Measurements from ENCODE around the gene NHEJ1. TPM values are rescaled to one million over a fixed set of nuclear protein-coding genes. Genes with fewer than 3 reads are reported as not detected.

The NHEJ1 gene
- total RNA-seq, 1 experiment from 2014 or later: 16.4 TPM

GRCh38 chr2:219133976-219134375, 26.6 kb downstream of the NHEJ1 start:
- ATAC-seq: no peak
- H3K4me3 ChIP-seq (replicated peaks in 1 of 2; ENCODE audit: low read depth in 1 of 2, low read length in 2 of 2): no peak overlapping the region
- ChIA-PET POLR2A (no interaction called here), RAD21 (ENCODE audit: low non-redundant PET in 1 of 2, low total read pairs in 2 of 2, uncharacterized antibody in 2 of 2, unreplicated experiment in 2 of 2) (no interaction called here), CTCF (interaction anchor here (1.0 to 1.4 kb wide), 3 partner anchors 14 to 76 kb away, joined by 3 to 4 read pairs (median 3); no protein-coding TSS in a partner anchor)
- H2AFZ ChIP-seq (ENCODE audit: low read depth, low read length, poor library complexity, severe bottlenecking): no peak overlapping the region
- H3K9me3 ChIP-seq (ENCODE audit: control insufficient read depth in 1 of 2, insufficient read depth in 1 of 2, low read depth in 1 of 2, low read length in 2 of 2): no peaks in the 10 kb centered on the region
- no peaks in the 10 kb centered on the region for H4K20me1 ChIP-seq (ENCODE audit: insufficient read depth)
- TF ChIP-seq YY1 (IDR thresholded peaks at IDR 0.05; ENCODE audit: extremely low read depth, insufficient replicate concordance, low read depth, low read length) (no peak), ZFX (IDR thresholded peaks at IDR 0.05) (no peak), EZH2phosphoT487 (IDR thresholded peaks at IDR 0.05; ENCODE audit: borderline replicate concordance) (no peak), EGR1 (IDR thresholded peaks at IDR 0.05; ENCODE audit: low read depth) (no peak), MAX (IDR thresholded peaks at IDR 0.05) (no peak), RAD21 (IDR thresholded peaks at IDR 0.05; ENCODE audit: low read depth) (no peak)
- no peak overlapping the region for H3K9ac ChIP-seq (ENCODE audit: low read length)
- H3K27ac ChIP-seq (ENCODE audit: low read depth, low read length): no peak overlapping the region
- no peaks in the 10 kb centered on the region for H3K27me3 ChIP-seq (ENCODE audit: insufficient read depth, low read length)
- BruUV-seq (replicated peaks): no TSS peak
- no peaks in the 10 kb centered on the region for H3K36me3 ChIP-seq (ENCODE audit: control insufficient read depth in 1 of 2, insufficient read depth in 2 of 2, low read length in 2 of 2)
- intact Hi-C loops (cut with micrococcal nuclease): no loop called here
- no peak overlapping the region for H3K4me2 ChIP-seq (ENCODE audit: low read length)
- H3K9me2 ChIP-seq (ENCODE audit: insufficient read depth): no peaks in the 10 kb centered on the region
- no peaks in the 10 kb centered on the region for H3K79me2 ChIP-seq (ENCODE audit: insufficient read depth, low read length)
- no peaks in the 10 kb centered on the region for H3K4me1 ChIP-seq (ENCODE audit: control insufficient read depth in 1 of 2, insufficient read depth in 2 of 2, low read length in 2 of 2)
- no peak for DNase-seq (ENCODE audit: low read depth, low spot score)

GRCh38 chr2:219131744-219132143, 28.9 kb downstream of the NHEJ1 start:
- DNase-seq (ENCODE audit: low read depth, low spot score): no peak
- Histone ChIP-seq H3K79me2 (ENCODE audit: insufficient read depth, low read length) (no peaks in the 10 kb centered on the region), H3K9me3 (ENCODE audit: control insufficient read depth in 1 of 2, insufficient read depth in 1 of 2, low read depth in 1 of 2, low read length in 2 of 2) (no peaks in the 10 kb centered on the region), H3K4me2 (ENCODE audit: low read length) (no peak overlapping the region), H3K4me1 (ENCODE audit: control insufficient read depth in 1 of 2, insufficient read depth in 2 of 2, low read length in 2 of 2) (no peaks in the 10 kb centered on the region), H4K20me1 (ENCODE audit: insufficient read depth) (no peaks in the 10 kb centered on the region), H3K27me3 (ENCODE audit: insufficient read depth, low read length) (no peaks in the 10 kb centered on the region), H2AFZ (ENCODE audit: low read depth, low read length, poor library complexity, severe bottlenecking) (no peak overlapping the region), H3K4me3 (replicated peaks in 1 of 2; ENCODE audit: low read depth in 1 of 2, low read length in 2 of 2) (no peak overlapping the region), H3K27ac (ENCODE audit: low read depth, low read length) (no peak overlapping the region), H3K36me3 (ENCODE audit: control insufficient read depth in 1 of 2, insufficient read depth in 2 of 2, low read length in 2 of 2) (no peaks in the 10 kb centered on the region), H3K9me2 (ENCODE audit: insufficient read depth) (no peaks in the 10 kb centered on the region), H3K9ac (ENCODE audit: low read length) (no peak overlapping the region)
- ATAC-seq: no peak
- ChIA-PET CTCF (interaction anchor here (0.6 to 2.3 kb wide), 2 partner anchors 12 to 23 kb away, joined by 3 to 7 read pairs; no protein-coding TSS in a partner anchor), POLR2A (no interaction called here), RAD21 (ENCODE audit: low non-redundant PET in 1 of 2, low total read pairs in 2 of 2, uncharacterized antibody in 2 of 2, unreplicated experiment in 2 of 2) (no interaction called here)
- TF ChIP-seq POLR2AphosphoS5 (IDR thresholded peaks at IDR 0.05; ENCODE audit: low read depth, low read length) (no peak), POLR2A (IDR thresholded peaks at IDR 0.05; ENCODE audit: borderline replicate concordance, extremely low read depth, insufficient read depth, insufficient read length) (no peak)
- BruUV-seq (replicated peaks): no TSS peak
- intact Hi-C loops (cut with micrococcal nuclease): no loop called here

Data from HCT116 (cell line).